Measurements from ENCODE around the gene KHDC1. TPM values are rescaled to one million over a fixed set of nuclear protein-coding genes. Genes with fewer than 3 reads are reported as not detected.
A peak's percentile ranks its signal among the peaks of the same experiment; 100 is the strongest.
"Not testable (repeated sequence)": the region's sequence is repeated elsewhere in the genome, so short reads cannot be mapped to it uniquely, and the experiment has no call there.

Gene KHDC1
- total RNA-seq, 1 donor from 2014 or later: 0.88 TPM

GRCh38 chr6:73248192-73248903 lies 14.6 kb downstream of the KHDC1 start:
- no peak for ATAC-seq

- ATAC-seq: peak; percentile 92
Measured at GRCh38 chr6:73242001-73242400, 21.0 kb downstream of the KHDC1 start.

DNA sequence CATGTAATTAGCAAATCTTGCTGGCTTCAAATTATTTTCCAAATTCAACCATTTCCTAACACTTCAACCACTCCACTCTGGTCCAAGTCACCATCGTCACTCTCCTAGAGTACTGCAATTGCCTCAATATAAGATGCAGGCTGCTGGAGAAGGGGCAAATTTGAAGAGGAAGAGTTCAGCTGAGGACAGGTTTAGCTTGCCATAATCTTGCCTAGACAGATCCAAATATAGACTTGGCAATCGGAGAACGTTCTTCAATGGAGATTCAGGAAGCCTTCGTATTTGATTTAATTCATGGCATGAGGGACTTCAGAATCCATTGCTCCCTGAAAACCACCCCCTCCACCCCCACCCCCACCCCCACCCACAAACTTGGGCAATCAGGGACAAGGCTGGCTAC lies 22.3 kb downstream of the KHDC1 start:
- ATAC-seq: no peak

DNA sequence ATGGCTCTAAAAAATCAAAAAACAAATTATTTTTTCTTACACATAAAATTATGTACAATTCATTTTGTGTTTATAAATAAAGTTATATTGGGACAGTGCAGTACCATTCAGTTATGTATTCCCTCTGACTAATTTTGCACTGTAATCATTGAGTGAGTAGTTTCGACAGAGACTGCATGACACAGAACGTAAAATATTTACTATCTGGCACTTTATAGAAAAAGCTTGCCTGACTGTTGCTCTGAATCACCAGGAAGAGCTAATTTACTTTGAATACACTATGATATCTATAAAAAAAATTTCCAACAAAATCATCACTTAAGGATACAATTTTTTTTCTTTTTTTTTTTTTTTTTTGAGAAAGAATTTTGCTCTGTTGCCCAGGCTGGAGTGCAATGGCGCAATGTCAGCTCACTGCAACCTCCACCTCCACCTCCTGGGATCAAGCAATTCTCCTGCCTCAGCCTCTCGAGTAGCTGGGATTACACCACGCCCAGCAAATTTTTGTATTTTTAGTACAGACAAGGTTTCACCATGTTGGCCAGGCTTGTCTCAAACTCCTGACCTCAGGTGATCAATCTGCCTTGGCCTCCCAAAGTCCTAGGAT lies 26.7 kb downstream of the KHDC1 start:
- ATAC-seq: peak; percentile 87

DNA sequence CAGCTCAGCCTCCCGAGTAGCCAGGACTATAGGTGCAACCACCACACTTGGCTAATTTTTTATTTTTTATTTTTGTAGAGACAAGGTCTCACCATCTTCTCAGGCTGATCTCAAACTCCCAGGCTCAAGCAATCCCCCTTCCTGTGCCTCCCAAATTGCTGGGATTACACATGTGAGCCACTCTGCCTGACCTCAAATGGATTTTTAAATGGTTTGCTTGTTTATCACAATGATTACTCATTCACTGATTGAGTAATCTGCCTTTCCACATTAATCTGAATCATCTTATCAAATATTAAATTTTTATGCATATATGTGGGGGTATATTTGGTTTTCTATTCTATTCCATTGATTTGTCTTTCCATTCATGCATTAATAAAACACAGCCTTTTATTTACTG lies 28.3 kb downstream of the KHDC1 start:
- no peak for ATAC-seq

DNA sequence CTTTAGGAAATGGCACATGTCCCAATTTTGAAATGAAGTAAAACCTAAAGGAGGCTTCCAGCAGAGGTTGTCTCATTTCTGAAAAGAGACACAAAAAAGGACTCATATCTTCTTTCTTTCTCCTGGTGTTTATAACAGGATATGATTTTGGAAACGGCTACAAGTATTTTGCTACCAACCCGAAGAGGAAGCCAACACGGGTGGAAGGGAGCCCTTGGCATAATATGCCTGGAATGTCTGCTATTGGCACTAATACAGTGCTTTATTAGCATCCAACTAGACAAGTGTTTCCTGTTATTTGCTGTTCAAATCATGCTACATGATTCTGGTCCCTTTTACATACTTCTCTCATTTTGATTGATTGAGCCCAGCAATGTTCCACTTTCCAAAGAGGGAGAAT lies 29.0 kb downstream of the KHDC1 start:
- ATAC-seq: not testable (repeated sequence)

GRCh38 chr6:73233048-73233447 lies 29.9 kb downstream of the KHDC1 start:
- ATAC-seq: no peak

GRCh38 chr6:73231986-73232391 lies 31.0 kb downstream of the KHDC1 start:
- no peak for ATAC-seq

GRCh38 chr6:73227606-73228255 lies 35.3 kb downstream of the KHDC1 start:
- peak; percentile 73 for ATAC-seq

DNA sequence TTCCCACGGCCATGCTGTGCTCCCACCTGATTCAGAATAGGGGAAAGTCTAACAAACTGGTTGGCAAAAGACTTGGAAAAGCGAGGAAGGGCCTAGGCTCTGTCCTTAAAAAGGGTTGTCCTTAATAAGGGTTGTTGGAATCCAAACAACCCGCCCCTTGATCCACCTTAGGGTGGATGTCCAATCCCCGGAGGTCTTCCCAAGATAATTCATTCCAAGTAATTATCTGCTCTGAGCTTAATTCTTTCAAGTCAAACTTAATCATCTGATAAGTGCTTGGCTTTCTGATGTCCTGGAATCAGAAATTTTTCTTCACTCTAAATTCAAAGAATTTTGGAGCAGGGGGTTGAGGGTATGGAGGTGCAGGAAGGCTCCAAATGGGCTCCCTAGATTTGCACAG lies 37.6 kb downstream of the KHDC1 start, which contains the start of gene KHDC1L:
Gene KHDC1L, minus strand, starts transcription at position 101 of the 400 bp plus-strand sequence. Its CDS starts 88 bp downstream, at position 13.
- no peak for ATAC-seq

GRCh38 chr6:73216859-73217258 lies 46.1 kb downstream of the KHDC1 start:
- no peak for ATAC-seq

- no peak for ATAC-seq
Measured at GRCh38 chr6:73209117-73209516, 53.9 kb downstream of the KHDC1 start.

DNA sequence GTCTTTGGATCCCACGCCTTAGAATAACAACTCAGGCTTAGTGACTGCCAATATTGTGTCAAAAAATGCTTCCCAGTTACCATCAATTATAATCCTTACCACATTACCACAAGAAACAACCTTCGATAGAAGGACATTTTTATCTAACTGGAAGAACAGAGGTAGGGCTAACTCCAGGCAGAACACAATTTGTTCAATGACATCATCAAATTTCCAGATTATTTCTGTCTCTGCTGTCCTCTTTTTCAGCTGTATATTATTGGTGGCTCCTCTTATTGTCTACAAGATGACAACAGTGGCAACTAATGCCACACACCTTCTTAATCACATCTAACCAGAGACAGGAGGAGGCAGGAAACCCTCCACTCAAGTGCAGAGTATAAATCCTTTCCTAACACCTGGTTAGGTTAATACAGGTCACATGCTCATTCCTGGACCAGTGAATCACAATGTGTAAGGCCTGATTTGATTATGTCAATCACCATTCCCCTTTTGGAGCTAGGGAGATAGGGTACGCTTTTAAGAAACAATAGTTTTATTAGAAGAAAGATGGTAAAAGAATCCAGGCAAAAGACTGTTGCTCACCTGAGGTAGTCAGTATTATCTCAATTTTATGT lies 55.7 kb downstream of the KHDC1 start:
- peak; percentile 41 for ATAC-seq

- ATAC-seq: no peak
Measured at GRCh38 chr6:73204252-73204651, 58.7 kb downstream of the KHDC1 start.

GRCh38 chr6:73203098-73203497 lies 59.9 kb downstream of the KHDC1 start:
- ATAC-seq: no peak

GRCh38 chr6:73200735-73201134 lies 62.3 kb downstream of the KHDC1 start:
- ATAC-seq: no peak

DNA sequence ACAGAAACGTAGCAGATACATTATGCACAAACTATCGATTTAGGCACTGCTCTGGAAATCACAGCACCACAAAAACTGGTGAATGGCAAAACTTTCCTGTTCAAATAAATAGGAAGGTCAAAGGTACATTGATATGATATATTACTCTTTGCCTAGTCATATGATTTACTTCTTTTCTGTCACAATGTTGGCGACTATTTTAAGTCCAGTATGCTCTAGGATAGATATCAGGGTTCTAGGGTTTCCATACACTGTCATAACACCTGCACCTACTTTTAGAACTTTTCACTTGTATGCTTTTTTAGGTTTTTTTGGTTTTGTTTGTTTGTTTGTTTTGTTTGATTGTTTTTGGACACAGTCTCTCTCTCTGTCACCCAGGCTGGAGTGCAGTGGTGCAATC lies 62.7 kb downstream of the KHDC1 start:
- no peak for ATAC-seq

- ATAC-seq: no peak
Measured at GRCh38 chr6:73194744-73195143, 68.3 kb downstream of the KHDC1 start.

DNA sequence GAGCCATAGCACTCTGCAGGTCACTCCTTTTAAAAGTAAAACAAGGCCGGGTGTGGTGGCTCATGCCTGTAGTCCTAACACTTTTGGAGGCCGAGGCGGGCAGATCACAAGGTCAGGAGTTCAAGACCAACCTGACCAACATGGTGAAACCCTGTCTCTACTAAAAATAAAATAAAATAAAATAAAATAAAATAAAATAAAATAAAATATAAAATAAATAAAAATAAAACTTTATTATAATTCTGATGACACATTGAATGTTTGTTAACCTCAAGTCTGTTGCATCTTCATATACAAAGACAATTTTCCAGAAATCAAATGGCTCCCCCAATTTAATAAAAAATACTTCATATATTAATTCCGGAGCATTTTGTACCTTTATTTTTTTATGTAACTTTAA lies 69.7 kb downstream of the KHDC1 start:
- not testable (repeated sequence) for ATAC-seq
